H1 (cell line): ENCODE results near the gene FGFR2. TPM values are rescaled to one million over a fixed set of nuclear protein-coding genes. Genes with fewer than 3 reads are reported as not detected.
A peak's percentile ranks its signal among the peaks of the same experiment; 100 is the strongest.

ENCODE experiments used
- CTCF ChIA-PET: fragments of 300-600 bp; sonication (Branson Sonifier 250); formaldehyde crosslinking; loops from one replicate; lab custom pipeline; 2021; ENCODE audit not compliant: partially characterized antibody; lab: Charles Lee
- POLR2A ChIA-PET: fragments of 300-600 bp; sonication (Branson Sonifier 250); formaldehyde crosslinking; loops from one replicate; lab custom pipeline; 2021; ENCODE audit warnings: inconsistent platforms; ENCODE audit not compliant: partially characterized antibody; lab: Charles Lee
- DNase-seq, 2 experiments: peaks; one replicate each; pipeline versions ENCODE4 v3.0.0 to v3.0.0-alpha.2; 2010 to 2022; ENCODE audit warnings: low spot score in 2 of 2, low read depth in 1 of 2, mixed read lengths in 1 of 2
- FAIRE-seq: peaks from 2 replicates; lab custom pipeline; 2011; peaks lifted over from hg19 to GRCh38; lab: Jason Lieb, UNC
- H2AFZ ChIP-seq: 2 replicates; pipeline ENCODE4 v1.8.1; 2012; ENCODE audit warnings: low read length, inconsistent platforms
- H2AK5ac ChIP-seq: 2 replicates; pipeline ENCODE4 v1.6.1; 2013; ENCODE audit warnings: low read depth, low read length
- H2BK120ac ChIP-seq: replicated peaks from 2 replicates; pipeline ENCODE3; 2013; ENCODE audit warnings: low read depth, low read length, inconsistent platforms
- H2BK12ac ChIP-seq: 2 replicates; pipeline ENCODE4 v1.6.1; 2013; ENCODE audit warnings: low read depth, low read length
- H2BK15ac ChIP-seq: 2 replicates; pipeline ENCODE4 v1.6.1; 2013; ENCODE audit warnings: low read length
- H2BK20ac ChIP-seq: 2 replicates; pipeline ENCODE4 v1.6.1; 2013; ENCODE audit warnings: low read length
- H2BK5ac ChIP-seq: 2 replicates; pipeline ENCODE4 v1.6.1; 2013; ENCODE audit warnings: low read depth, low read length
- H3K14ac ChIP-seq: 2 replicates; pipeline ENCODE4 v1.6.1; 2013; ENCODE audit warnings: inconsistent platforms; ENCODE audit not compliant: insufficient read length
- H3K18ac ChIP-seq: 2 replicates; pipeline ENCODE4 v1.6.1; 2013; ENCODE audit warnings: low read length; ENCODE audit errors: extremely low read depth
- H3K23ac ChIP-seq: 2 replicates; pipeline ENCODE4 v1.6.1; 2013; ENCODE audit warnings: inconsistent platforms; ENCODE audit not compliant: insufficient read length
- H3K23me2 ChIP-seq: 2 replicates; pipeline ENCODE4 v1.6.1; 2013; ENCODE audit warnings: low read depth, low read length
- H3K27ac ChIP-seq: 2 replicates; pipeline ENCODE4 v1.6.1; 2011; ENCODE audit warnings: low read depth, low read length, inconsistent platforms
- H3K27me3 ChIP-seq, 4 experiments: replicated peaks in 1 of 4; 1 replicate in 1 of 4; 2 replicates in 3 of 4; pipeline versions ENCODE4 v1.6.1 to v1.8.1; 2011 to 2013; ENCODE audit warnings: low read length in 3 of 4, mild to moderate bottlenecking in 3 of 4, inconsistent platforms in 2 of 4, mixed read lengths in 2 of 4, moderate library complexity in 1 of 4; ENCODE audit not compliant: control insufficient read depth in 3 of 4, insufficient read depth in 3 of 4; ENCODE audit errors: extremely low read depth in 1 of 4
- H3K36me3 ChIP-seq, 4 experiments: 2 replicates each; pipeline versions ENCODE4 v1.6.1 to v1.8.1; 2011 to 2013; ENCODE audit warnings: mild to moderate bottlenecking in 4 of 4, low read length in 3 of 4, moderate library complexity in 2 of 4, control low read depth in 1 of 4, inconsistent platforms in 1 of 4; ENCODE audit not compliant: insufficient read depth in 4 of 4, control insufficient read depth in 2 of 4
- H3K4ac ChIP-seq: replicated peaks from 2 replicates; pipeline ENCODE3; 2013; ENCODE audit warnings: low read length, low read depth, mixed read lengths, inconsistent platforms; ENCODE audit not compliant: insufficient read length
- H3K4me1 ChIP-seq, 4 experiments: replicated peaks in 1 of 4; 1 replicate in 1 of 4; 2 replicates in 3 of 4; pipeline versions ENCODE4 v1.6.1 to v1.8.1; 2011 to 2013; ENCODE audit warnings: low read length in 3 of 4, inconsistent platforms in 2 of 4, mixed read lengths in 1 of 4; ENCODE audit not compliant: insufficient read depth in 4 of 4, control insufficient read depth in 3 of 4
- H3K4me2 ChIP-seq, 2 experiments: 2 replicates each; pipeline versions ENCODE4 v1.6.1 to v1.8.1; 2011 to 2013; ENCODE audit warnings: low read depth in 2 of 2, low read length in 2 of 2, control low read depth in 1 of 2, inconsistent platforms in 1 of 2, mild to moderate bottlenecking in 1 of 2; ENCODE audit not compliant: insufficient read depth in 1 of 2
- H3K4me3 ChIP-seq, 4 experiments: fragments of 200-600, 300-600 bp in 1 of 4; sonication (generic), shearing (Covaris generic), sonication (Bioruptor Twin) in 1 of 4; 2 replicates each; pipeline versions ENCODE4 v1.5.1 to v1.8.1; 2011 to 2016; ENCODE audit warnings: low read length in 4 of 4, low read depth in 3 of 4, control low read depth in 2 of 4, inconsistent platforms in 2 of 4, mild to moderate bottlenecking in 2 of 4, mixed read lengths in 1 of 4, moderate library complexity in 1 of 4; ENCODE audit not compliant: insufficient read depth in 2 of 4; ENCODE audit errors: extremely low read depth in 1 of 4
- H3K56ac ChIP-seq: replicated peaks from 2 replicates; pipeline ENCODE3; 2013; ENCODE audit warnings: low read depth, mild to moderate bottlenecking, mixed read lengths, low read length, inconsistent platforms; ENCODE audit not compliant: insufficient read length
- H3K79me1 ChIP-seq: 2 replicates; pipeline ENCODE4 v1.6.1; 2013; ENCODE audit warnings: low read depth, low read length, control low read depth
- H3K79me2 ChIP-seq, 2 experiments: 2 replicates each; pipeline versions ENCODE4 v1.6.1 to v1.8.1; 2012 to 2013; ENCODE audit warnings: low read length in 2 of 2, mild to moderate bottlenecking in 2 of 2, inconsistent platforms in 1 of 2; ENCODE audit not compliant: insufficient read depth in 2 of 2, control insufficient read depth in 1 of 2
- H3K9ac ChIP-seq, 4 experiments: replicated peaks in 1 of 4; 1 replicate in 1 of 4; 2 replicates in 3 of 4; pipeline versions ENCODE4 v1.6.1 to v1.8.1; 2011 to 2013; ENCODE audit warnings: low read depth in 3 of 4, low read length in 3 of 4, control low read depth in 2 of 4, mild to moderate bottlenecking in 2 of 4, moderate library complexity in 2 of 4, inconsistent platforms in 1 of 4; ENCODE audit errors: extremely low read depth in 1 of 4
- H3K9me3 ChIP-seq, 2 experiments: 2 replicates each; pipeline versions ENCODE4 v1.6.1 to v1.8.1; 2012 to 2013; ENCODE audit warnings: mild to moderate bottlenecking in 2 of 2, moderate library complexity in 2 of 2, control low read depth in 1 of 2, inconsistent platforms in 1 of 2, low read depth in 1 of 2, low read length in 1 of 2, mixed read lengths in 1 of 2; ENCODE audit not compliant: insufficient read depth in 2 of 2
- H4K20me1 ChIP-seq, 2 experiments: replicated peaks in 1 of 2; 2 replicates each; pipeline versions ENCODE3 to v1.8.1; 2011 to 2013; ENCODE audit warnings: inconsistent platforms in 2 of 2, low read length in 2 of 2, mild to moderate bottlenecking in 1 of 2; ENCODE audit not compliant: insufficient read depth in 2 of 2, control insufficient read depth in 1 of 2
- H4K5ac ChIP-seq: 2 replicates; pipeline ENCODE4 v1.6.1; 2013; ENCODE audit warnings: low read length, low read depth, mixed read lengths, inconsistent platforms; ENCODE audit not compliant: insufficient read length
- H4K8ac ChIP-seq: 2 replicates; pipeline ENCODE4 v1.8.0; 2013; ENCODE audit warnings: mild to moderate bottlenecking, moderate library complexity, low read length, inconsistent platforms; ENCODE audit not compliant: insufficient read depth; ENCODE audit errors: extremely low read depth
- H4K91ac ChIP-seq: replicated peaks from 2 replicates; pipeline ENCODE3; 2013; ENCODE audit warnings: low read length, mixed read lengths, inconsistent platforms; ENCODE audit not compliant: insufficient read length
- ASH2L ChIP-seq: fragments of 200-600, 300-600 bp; sonication (generic); IDR thresholded peaks from one replicate; pipeline ENCODE4 v1.7.1; 2017; ENCODE audit warnings: low read length
- BACH1 ChIP-seq: IDR thresholded peaks from 2 replicates; pipeline ENCODE4 v1.6.1; 2012; ENCODE audit warnings: low read length, improper control_type of control experiment
- BCL11A ChIP-seq, 2 experiments: IDR thresholded peaks; one replicate each; pipeline ENCODE4 v1.6.1; 2011; ENCODE audit warnings: low read depth in 2 of 2, low read length in 2 of 2, mild to moderate bottlenecking in 2 of 2
- CBX5 ChIP-seq: fragments of 300-800, 300-1000 bp; sonication (generic); IDR thresholded peaks from 2 replicates; pipeline ENCODE4 v1.7.1; 2016; ENCODE audit warnings: antibody characterized with exemption, low read length, low read depth
- CHD2 ChIP-seq: IDR thresholded peaks from 2 replicates; pipeline ENCODE4 v1.6.1; 2012; ENCODE audit warnings: low read length, improper control_type of control experiment
- EZH2 ChIP-seq: fragments of 200-600 bp; sonication (generic); IDR thresholded peaks from 2 replicates; pipeline ENCODE4 v1.7.1; 2012; ENCODE audit warnings: low read depth, mild to moderate bottlenecking, moderate library complexity, low read length, inconsistent platforms; ENCODE audit not compliant: severe bottlenecking
- KDM4A ChIP-seq: IDR thresholded peaks from one replicate; pipeline ENCODE4 v1.7.1; 2012; ENCODE audit warnings: low read depth, mild to moderate bottlenecking, moderate library complexity, low read length, inconsistent platforms; ENCODE audit not compliant: severe bottlenecking
- NRF1 ChIP-seq: IDR thresholded peaks from 2 replicates; pipeline ENCODE4 v1.6.1; 2011; ENCODE audit warnings: mild to moderate bottlenecking, low read depth, low read length, improper control_type of control experiment
- POLR2AphosphoS5 ChIP-seq: IDR thresholded peaks from 2 replicates; pipeline ENCODE4 v1.6.1; 2011; ENCODE audit warnings: low read depth, low read length
- POU5F1 ChIP-seq: IDR thresholded peaks from 2 replicates; pipeline ENCODE4 v1.6.1; 2011; ENCODE audit warnings: low read depth, mild to moderate bottlenecking, low read length, moderate library complexity
- RBBP5 ChIP-seq: IDR thresholded peaks from 2 replicates; pipeline ENCODE4 v1.7.1; 2012; ENCODE audit warnings: low read depth, mild to moderate bottlenecking, inconsistent platforms, low read length, moderate library complexity, borderline replicate concordance
- SP1 ChIP-seq: IDR thresholded peaks from 2 replicates; pipeline ENCODE4 v1.6.1; 2011; ENCODE audit warnings: low read depth, low read length
- SP2 ChIP-seq: IDR thresholded peaks from 2 replicates; pipeline ENCODE4 v1.6.1; 2012; ENCODE audit warnings: mild to moderate bottlenecking, low read length, inconsistent platforms
- SUZ12 ChIP-seq: fragments of 200-600 bp; sonication (generic); IDR thresholded peaks from 2 replicates; pipeline ENCODE4 v1.6.1; 2012; ENCODE audit warnings: mild to moderate bottlenecking, inconsistent platforms, low read length, moderate library complexity, mixed read lengths
- TAF1 ChIP-seq: IDR thresholded peaks from 2 replicates; pipeline ENCODE4 v1.6.1; 2011; ENCODE audit warnings: mild to moderate bottlenecking, low read depth, low read length
- WGBS, 2 experiments: shearing (Covaris generic) in 1 of 2; methylation state at CpG; one replicate each; pipeline versions ENCODE4 v1.1.6 to v1.1.7; 2013 to 2015; ENCODE audit warnings: low lambda C conversion rate in 2 of 2, mixed read lengths in 2 of 2, inconsistent platforms in 1 of 2, low coverage in 1 of 2, missing lambda C conversion rate in 1 of 2; ENCODE audit not compliant: insufficient replicate concordance in 2 of 2, insufficient coverage in 1 of 2, insufficient read length in 1 of 2; ENCODE audit errors: extremely low coverage in 1 of 2, missing lambda C conversion rate in 1 of 2; 5-methylcytosine and 5-hydroxymethylcytosine counted together
- polyA plus RNA-seq, 7 experiments: library from polyadenylated mRNA; depleted of rRNA in 3 of 7; stranded (reverse) in 5 of 7; unstranded in 2 of 7; fragments of >200 nt in 5 of 7; fragments of 200-250 nt in 2 of 7; gene quantifications; 1 replicate in 5 of 7; 2 replicates in 1 of 7; 4 replicates in 1 of 7; pipeline versions ENCODE4 v1.2.1 to v1.2.3, GENCODE V29; 2011 to 2013; ENCODE audit warnings: missing spikeins in 2 of 7, mixed read lengths in 2 of 7
- total RNA-seq: library from RNA; stranded (reverse); fragmentation: NEBNext Ultra II Directional; extraction: Animal tissue kit (Norgen Biotek cat#: 25700); gene quantifications from 2 replicates; pipeline ENCODE4 v1.2.1, GENCODE V29; 2021

The FGFR2 gene
- total and polyA plus RNA-seq, 2 of the 8 experiments (the other 6 are each of a cell fraction or from before 2014, with no cell fraction given) = 50.2 to 81.2 TPM

DNA sequence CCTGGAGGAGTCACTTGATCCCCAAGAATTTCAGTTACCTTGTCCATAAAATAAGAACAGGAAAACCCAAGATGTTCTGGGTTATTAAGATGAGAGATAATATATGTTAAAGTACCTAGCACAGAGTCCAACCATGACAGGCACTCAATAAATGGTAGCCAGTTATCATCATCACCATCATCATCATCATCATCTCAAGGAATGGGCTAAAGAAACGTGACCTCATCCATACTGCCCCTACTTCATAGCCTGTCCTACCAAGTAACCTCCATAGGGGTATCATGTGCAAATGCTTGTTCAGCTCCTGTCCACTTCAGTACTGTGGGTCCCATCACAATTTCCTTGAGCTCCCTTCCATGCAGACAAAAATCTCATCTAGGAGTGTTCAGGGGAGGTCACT, 14.4 kb downstream of the FGFR2 start:
- WGBS, 2 experiments = 75% methylated on average over 1 of the region's 1 CpG; no CpG with 5 or more reads in 1 of the 2 experiments
- POLR2A ChIA-PET = interaction anchor here (0.8 to 4.9 kb wide), 4 partner anchors 9 to 38 kb away, joined by 3 to 42 read pairs (median 4); no protein-coding TSS in a partner anchor
- H4K20me1 ChIP-seq = peaks cover 18 to 35% of the 10 kb centered on the region in 2 experiments
- TF ChIP-seq CBX5 (no peak), BACH1 (no peak), NRF1 (no peak), SP2 (no peak), POU5F1 (no peak), TAF1 (no peak), BCL11A (IDR thresholded peaks at IDR 0.05; ENCODE audit: low read depth in 2 of 2, low read length in 2 of 2) (no peak), POLR2AphosphoS5 (no peak), ASH2L (no peak), CHD2 (no peak), RBBP5 (no peak), EZH2 (no peak), SP1 (no peak), SUZ12 (no peak), KDM4A (no peak)

More for the DNA sequence above, 14.4 kb downstream of the FGFR2 start:
- Histone ChIP-seq H3K4me1 (peaks cover 21 to 41% (median 23%) of the 10 kb centered on the region in 4 experiments), H4K5ac (no peak overlapping the region), H2BK12ac (no peak overlapping the region), H3K23ac (no peak overlapping the region), H3K27me3 (no peaks in the 10 kb centered on the region), H2BK120ac (no peak overlapping the region), H3K79me2 (peaks cover 34 to 77% of the 10 kb centered on the region in 2 experiments), H4K8ac (no peak overlapping the region), H3K4me2 (peak overlapping the region in 1 of 2 experiments; percentile 18; a peak in 1 of 4 replicates), H2BK5ac (no peak overlapping the region), H3K23me2 (peaks cover 7% of the 10 kb centered on the region; the same call in 1 of the 2 replicates), H3K79me1 (peaks cover 10% of the 10 kb centered on the region), H3K14ac (no peak overlapping the region), H3K18ac (peak overlapping the region; percentile 24; the same call in 1 of the 2 replicates), H3K4ac (peak overlapping the region; percentile 49), H3K9ac (no peak overlapping the region), H2AFZ (no peak overlapping the region), H3K4me3 (no peak overlapping the region), H3K9me3 (no peaks in the 10 kb centered on the region), H2BK15ac (no peak overlapping the region), H2AK5ac (no peak overlapping the region), H3K27ac (no peak overlapping the region), H3K36me3 (peaks cover 0 to 39% (median 6%) of the 10 kb centered on the region in 4 experiments; a peak in 3 of 8 replicates), H3K56ac (no peak overlapping the region), H4K91ac (no peak overlapping the region), H2BK20ac (no peak overlapping the region)
- FAIRE-seq = no peak
- no peak for DNase-seq
- CTCF ChIA-PET = interaction anchor here (1.1 kb wide), 1 partner anchor 9 kb away, joined by 4 read pairs; no protein-coding TSS in a partner anchor
